SU-DHL-6 (cell line): Measurements from ENCODE around the gene DSTYK.

Experiments used
- H2AFZ ChIP-seq: fragments of 200-600 bp; sonication (generic); 2 replicates; pipeline ENCODE4 v1.6.1; 2014; ENCODE audit warnings: low read depth, mild to moderate bottlenecking, moderate library complexity, mixed read lengths, antibody characterized with exemption, low read length; ENCODE audit not compliant: severe bottlenecking
- H3F3A ChIP-seq: fragments of 200-600 bp; shearing (Covaris generic); 2 replicates; pipeline ENCODE4 v1.6.0; 2016; ENCODE audit warnings: antibody characterized with exemption, mild to moderate bottlenecking; ENCODE audit not compliant: insufficient read depth
- H3K27ac ChIP-seq: fragments of 200-600 bp; sonication (generic); 2 replicates; pipeline ENCODE4 v1.5.1; 2016; ENCODE audit warnings: low read depth, mild to moderate bottlenecking, low read length, moderate library complexity, mixed read lengths
- H3K27me3 ChIP-seq: fragments of 200-600 bp; sonication (generic), shearing (Covaris generic); 2 replicates; pipeline ENCODE4 v1.6.0; 2014; ENCODE audit warnings: mild to moderate bottlenecking, low read length
- H3K36me3 ChIP-seq: fragments of 200-600 bp; sonication (generic); 2 replicates; pipeline ENCODE4 v1.6.1; 2014; ENCODE audit warnings: mild to moderate bottlenecking, low read length, mixed read lengths
- H3K4me2 ChIP-seq: fragments of 300-600, 200-600 bp; shearing (Covaris generic), sonication (generic); 2 replicates; pipeline ENCODE4 v1.6.0; 2014; ENCODE audit warnings: low read length, low read depth, mild to moderate bottlenecking; ENCODE audit not compliant: poor library complexity, severe bottlenecking
- H3K4me3 ChIP-seq: fragments of 200-600 bp; sonication (generic); 2 replicates; pipeline ENCODE4 v1.5.1; 2014; ENCODE audit warnings: antibody characterized with exemption, low read length, mild to moderate bottlenecking, mixed read lengths; ENCODE audit not compliant: insufficient read depth, poor library complexity, severe bottlenecking
- H3K79me2 ChIP-seq: fragments of 200-600 bp; sonication (generic); 2 replicates; pipeline ENCODE4 v1.6.1; 2014; ENCODE audit warnings: mild to moderate bottlenecking, low read length, moderate library complexity; ENCODE audit not compliant: insufficient read depth
- H3K9ac ChIP-seq: fragments of 200-600 bp; sonication (generic); 2 replicates; pipeline ENCODE4 v1.7.0; 2014; ENCODE audit warnings: mild to moderate bottlenecking, low read length
- H3K9me2 ChIP-seq: fragments of 200-600 bp; sonication (generic); replicated peaks from 2 replicates; pipeline ENCODE4 v1.6.1; 2014; ENCODE audit warnings: low read length; ENCODE audit not compliant: insufficient read depth
- H3K9me3 ChIP-seq: fragments of 200-600 bp; sonication (generic); 2 replicates; pipeline ENCODE4 v1.6.1; 2014; ENCODE audit warnings: low read length, mixed read lengths; ENCODE audit not compliant: insufficient read depth
- H4K20me1 ChIP-seq: fragments of 200-600 bp; sonication (generic); 2 replicates; pipeline ENCODE4 v1.6.1; 2014; ENCODE audit warnings: low read depth, mild to moderate bottlenecking, antibody characterized with exemption, low read length, moderate library complexity, mixed read lengths
- CTCF ChIP-seq: fragments of 200-600 bp; sonication (generic); IDR thresholded peaks from one replicate; pipeline ENCODE4 v1.5.1; 2017; ENCODE audit warnings: antibody characterized with exemption, mild to moderate bottlenecking, low read length, moderate library complexity; ENCODE audit not compliant: insufficient read depth, poor library complexity, severe bottlenecking
- EZH2phosphoT487 ChIP-seq: fragments of 200-600 bp; sonication (generic), shearing (Covaris generic); conservative IDR thresholded peaks from 2 replicates; pipeline ENCODE4 v1.6.1; 2018; ENCODE audit warnings: mild to moderate bottlenecking, antibody characterized with exemption, low read length, moderate library complexity, mixed read lengths

Gene DSTYK

GRCh38 chr1:205109269-205109668, 102.2 kb downstream of the DSTYK start:
- H3K9me3 ChIP-seq: no peaks in the 10 kb centered on the region
- H3K27me3 ChIP-seq: no peaks in the 10 kb centered on the region
- no peaks in the 10 kb centered on the region for H3K79me2 ChIP-seq
- H3K36me3 ChIP-seq: peaks cover 8% of the 10 kb centered on the region; the same call in 1 of the 2 replicates
- TF ChIP-seq EZH2phosphoT487: no peak
- TF ChIP-seq CTCF: no peak
- H3K27ac ChIP-seq: no peak overlapping the region
- H3K9ac ChIP-seq: no peak overlapping the region
- no peak overlapping the region for H2AFZ ChIP-seq
- H3F3A ChIP-seq: no peaks in the 10 kb centered on the region
- no peak overlapping the region for H3K4me2 ChIP-seq
- H3K9me2 ChIP-seq: no peaks in the 10 kb centered on the region
- no peaks in the 10 kb centered on the region for H4K20me1 ChIP-seq
- no peak overlapping the region for H3K4me3 ChIP-seq

DNA sequence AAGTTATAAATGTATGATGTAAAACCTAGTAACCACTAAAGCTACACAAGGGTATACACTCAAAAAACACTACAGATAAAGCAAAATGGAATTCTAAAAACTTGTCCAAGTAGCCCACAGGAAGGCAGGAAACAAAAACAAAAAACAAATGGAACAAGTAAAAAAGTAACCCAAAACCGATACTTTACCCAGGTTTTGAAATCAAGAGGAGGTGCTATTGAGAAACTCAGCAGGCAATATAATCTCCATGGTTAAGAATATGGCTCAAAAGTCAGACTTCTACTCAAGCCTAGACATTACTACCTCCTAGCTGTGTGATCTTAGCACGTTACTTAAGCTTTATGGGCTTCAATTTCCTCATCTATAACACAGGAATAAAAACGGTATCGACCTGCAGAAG, 103.0 kb downstream of the DSTYK start:
- Histone ChIP-seq H2AFZ (no peak overlapping the region), H3K79me2 (no peaks in the 10 kb centered on the region), H3K4me2 (no peak overlapping the region), H3K27me3 (no peaks in the 10 kb centered on the region), H3K4me3 (no peak overlapping the region), H3F3A (no peaks in the 10 kb centered on the region), H3K9me2 (no peaks in the 10 kb centered on the region), H3K27ac (no peak overlapping the region), H3K36me3 (peaks cover 3% of the 10 kb centered on the region; the same call in 1 of the 2 replicates), H3K9me3 (no peaks in the 10 kb centered on the region), H4K20me1 (no peaks in the 10 kb centered on the region), H3K9ac (no peak overlapping the region)
- TF ChIP-seq CTCF (no peak), EZH2phosphoT487 (no peak)

DNA sequence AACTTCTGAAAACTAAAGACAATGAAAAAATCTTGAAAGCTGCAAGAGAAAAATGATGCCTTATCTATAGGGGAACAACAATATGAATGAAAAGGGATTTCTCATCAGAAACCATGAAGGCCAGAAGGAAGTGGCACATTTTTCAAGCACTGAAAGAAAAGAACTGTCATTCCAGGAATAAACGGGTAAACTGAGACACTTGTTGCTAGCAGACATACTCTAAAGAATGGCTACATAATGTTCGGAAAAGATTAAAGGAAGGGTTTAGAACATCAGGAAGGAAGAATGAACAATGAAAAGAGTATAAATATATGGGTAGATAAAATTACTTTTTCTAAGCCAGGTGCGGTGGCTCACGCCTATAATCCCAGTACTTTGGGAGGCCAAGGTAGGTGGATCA, 104.2 kb downstream of the DSTYK start:
- Histone ChIP-seq H3K9ac (no peak overlapping the region), H3K9me3 (no peaks in the 10 kb centered on the region), H3K27me3 (no peaks in the 10 kb centered on the region), H3K4me2 (no peak overlapping the region), H3K9me2 (no peaks in the 10 kb centered on the region), H3K79me2 (no peaks in the 10 kb centered on the region), H3K36me3 (peaks cover 4% of the 10 kb centered on the region; the same call in 1 of the 2 replicates), H3K27ac (no peak overlapping the region), H3K4me3 (no peak overlapping the region), H4K20me1 (no peaks in the 10 kb centered on the region), H3F3A (no peaks in the 10 kb centered on the region), H2AFZ (no peak overlapping the region)
- TF ChIP-seq EZH2phosphoT487 (no peak), CTCF (no peak)

DNA sequence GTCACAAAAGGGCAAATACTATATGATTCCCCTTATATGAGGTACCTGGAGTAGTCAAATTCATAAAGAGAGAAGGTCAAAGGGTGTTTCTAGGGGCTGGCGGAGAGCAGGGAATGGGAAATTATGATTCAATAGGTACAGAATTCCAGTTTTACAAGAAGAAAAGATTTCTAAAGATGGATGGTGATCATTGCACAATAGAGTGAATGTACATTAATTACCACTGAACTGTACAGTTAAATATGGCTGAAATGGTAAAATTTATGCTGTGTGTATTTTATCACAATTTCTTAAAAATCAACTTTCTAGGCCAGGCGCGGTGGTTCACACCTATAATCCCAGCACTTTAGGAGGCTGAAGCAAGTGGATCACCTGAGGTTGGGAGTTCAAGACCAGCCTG, 109.1 kb downstream of the DSTYK start:
- TF ChIP-seq EZH2phosphoT487 (no peak), CTCF (no peak)
- no peak overlapping the region for H3K4me3 ChIP-seq
- no peak overlapping the region for H2AFZ ChIP-seq
- H3K9ac ChIP-seq: no peak overlapping the region
- H3K4me2 ChIP-seq: no peak overlapping the region
- H3F3A ChIP-seq: no peaks in the 10 kb centered on the region
- H3K27me3 ChIP-seq: no peaks in the 10 kb centered on the region
- peaks cover 28% of the 10 kb centered on the region for H3K36me3 ChIP-seq
- H3K79me2 ChIP-seq: no peaks in the 10 kb centered on the region
- H3K9me2 ChIP-seq: no peaks in the 10 kb centered on the region
- H4K20me1 ChIP-seq: no peaks in the 10 kb centered on the region
- no peaks in the 10 kb centered on the region for H3K9me3 ChIP-seq
- no peak overlapping the region for H3K27ac ChIP-seq
